CD4-positive, alpha-beta T cell treated with Interferon gamma for 1 hour (primary cell): ENCODE results near the gene SLC36A2.
"Not testable (repeated sequence)": the region's sequence is repeated elsewhere in the genome, so short reads cannot be mapped to it uniquely, and the experiment has no call there.

Experiments used
- DNase-seq: peaks from one replicate; pipeline ENCODE4 v3.0.0-alpha.2; 2020

The SLC36A2 gene

DNA sequence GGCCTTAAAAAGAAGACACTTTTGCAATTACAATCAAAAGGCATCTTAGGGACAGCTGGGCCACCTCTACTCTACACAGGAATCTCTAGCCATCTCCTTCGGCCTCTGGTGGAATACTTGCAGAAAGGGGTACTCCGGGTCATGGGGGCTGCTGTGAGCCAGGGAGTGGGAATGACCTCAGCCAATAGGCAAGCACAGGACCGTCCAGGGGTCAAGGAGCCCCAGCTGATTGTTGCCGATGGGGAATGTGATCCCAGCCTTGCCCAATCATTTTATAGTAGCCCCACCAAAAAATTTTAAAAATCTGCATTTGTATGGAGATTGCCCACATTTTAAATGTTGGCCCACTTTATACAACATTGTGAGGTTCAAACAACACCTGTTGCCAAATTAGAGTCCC lies 26.9 kb downstream of the SLC36A2 start:
- no peak for DNase-seq

DNA sequence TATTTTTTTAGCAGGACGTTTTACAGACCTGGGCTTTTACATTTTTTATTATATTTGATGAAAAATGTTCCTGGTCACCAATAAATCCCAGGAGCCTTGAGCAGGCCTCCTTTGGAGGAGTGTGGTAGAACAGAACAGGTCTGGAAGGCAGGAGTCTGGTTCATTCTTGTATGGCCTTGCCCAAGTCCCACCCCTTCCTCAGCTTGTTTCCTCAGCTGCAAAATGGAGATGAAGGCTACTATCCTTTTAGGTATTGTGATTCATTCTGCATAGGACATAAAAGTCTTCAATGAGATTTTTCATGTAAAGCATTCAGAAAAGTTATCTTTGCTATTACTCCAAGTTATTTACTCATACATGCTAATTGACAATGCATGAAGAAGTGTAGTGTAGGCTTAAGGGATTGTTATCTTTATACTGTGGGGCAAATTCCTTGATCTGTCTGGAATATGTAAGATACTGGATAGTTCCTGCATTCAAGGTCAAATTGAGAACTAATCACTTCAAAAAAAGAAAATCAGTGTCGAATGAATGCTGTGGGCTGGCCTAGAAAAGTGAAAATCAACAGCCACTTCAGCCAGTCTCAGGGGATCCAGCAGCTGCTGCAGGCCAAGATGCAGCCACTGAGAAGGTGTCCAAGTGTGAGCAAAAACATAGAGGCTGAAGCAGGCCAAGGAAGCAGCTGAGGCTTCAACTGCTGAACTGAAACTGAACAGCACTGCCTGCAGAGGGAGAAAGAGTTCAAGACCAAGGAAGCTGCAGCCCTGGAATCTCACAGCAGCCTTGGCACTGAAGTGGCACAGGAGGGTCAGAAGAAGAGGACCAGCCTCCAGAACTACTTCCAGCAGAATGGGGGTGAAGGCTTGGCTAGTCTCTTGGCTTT lies 28.3 kb downstream of the SLC36A2 start:
- no peak for DNase-seq

DNA sequence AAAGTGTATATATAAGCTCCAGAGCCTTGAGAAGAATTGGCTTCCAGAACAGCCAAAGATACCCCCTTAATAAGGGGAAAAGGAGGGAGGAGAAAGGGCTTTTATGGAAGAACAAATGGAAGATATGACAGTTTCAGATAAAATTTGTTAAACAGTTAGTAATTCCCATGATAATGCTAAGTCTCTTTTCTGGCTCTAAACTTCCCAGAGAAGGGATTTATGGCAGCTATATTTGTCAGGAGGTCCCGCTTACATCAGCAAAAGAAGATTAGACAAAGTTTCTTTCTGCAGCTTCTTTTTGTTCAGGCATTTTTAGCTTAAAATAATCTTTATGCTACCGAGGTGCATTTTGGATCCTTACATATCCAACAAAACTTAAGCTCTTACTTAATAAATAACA lies 29.5 kb downstream of the SLC36A2 start:
- DNase-seq = no peak

DNA sequence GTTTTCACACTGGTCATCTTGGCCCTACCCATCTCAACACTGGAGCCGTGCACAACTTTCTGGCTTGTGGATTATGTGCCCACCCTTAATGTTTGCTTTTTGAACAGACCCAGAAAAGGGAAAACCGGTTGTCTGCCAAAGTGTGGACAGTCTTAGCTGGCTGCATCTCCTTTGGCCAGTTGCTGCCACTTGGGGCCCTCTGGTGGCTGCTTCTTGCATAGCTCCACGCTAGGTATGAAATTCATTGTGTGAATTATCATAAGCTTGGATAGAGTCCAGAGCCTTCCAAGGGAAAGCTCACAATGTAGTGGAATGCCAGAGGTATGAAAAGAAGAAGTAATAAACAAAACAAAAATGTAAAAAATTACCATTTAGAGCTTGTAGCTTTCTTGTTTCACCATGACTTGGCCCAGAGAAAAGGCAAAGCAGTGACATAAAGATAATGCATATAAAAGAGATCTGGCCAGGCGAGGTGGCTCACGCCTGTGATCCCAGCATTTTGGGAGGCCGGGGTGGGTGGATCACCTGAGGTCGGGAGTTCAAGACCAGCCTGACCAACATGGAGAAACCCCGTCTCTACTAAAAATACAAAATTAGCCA lies 31.3 kb downstream of the SLC36A2 start:
- DNase-seq = peak; percentile 33

DNA sequence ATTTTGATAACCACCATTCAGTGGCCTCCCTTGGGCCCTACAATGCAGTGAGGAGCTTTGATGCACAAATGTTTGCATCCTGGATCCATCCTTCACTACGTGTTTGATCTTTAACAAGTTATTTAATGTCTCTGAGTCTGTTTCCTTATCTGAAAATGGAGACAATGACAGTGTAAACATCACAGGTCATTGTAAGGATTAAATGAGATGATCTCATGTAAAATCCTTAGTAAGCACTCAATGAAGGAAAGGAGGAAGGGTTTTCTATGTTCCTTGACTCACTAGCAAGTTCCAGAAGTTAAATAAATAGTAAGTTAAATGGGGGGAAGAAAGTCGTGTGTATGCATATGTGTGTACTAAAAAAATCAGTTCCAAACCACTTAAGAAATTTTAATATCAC lies 34.0 kb downstream of the SLC36A2 start:
- DNase-seq = no peak

DNA sequence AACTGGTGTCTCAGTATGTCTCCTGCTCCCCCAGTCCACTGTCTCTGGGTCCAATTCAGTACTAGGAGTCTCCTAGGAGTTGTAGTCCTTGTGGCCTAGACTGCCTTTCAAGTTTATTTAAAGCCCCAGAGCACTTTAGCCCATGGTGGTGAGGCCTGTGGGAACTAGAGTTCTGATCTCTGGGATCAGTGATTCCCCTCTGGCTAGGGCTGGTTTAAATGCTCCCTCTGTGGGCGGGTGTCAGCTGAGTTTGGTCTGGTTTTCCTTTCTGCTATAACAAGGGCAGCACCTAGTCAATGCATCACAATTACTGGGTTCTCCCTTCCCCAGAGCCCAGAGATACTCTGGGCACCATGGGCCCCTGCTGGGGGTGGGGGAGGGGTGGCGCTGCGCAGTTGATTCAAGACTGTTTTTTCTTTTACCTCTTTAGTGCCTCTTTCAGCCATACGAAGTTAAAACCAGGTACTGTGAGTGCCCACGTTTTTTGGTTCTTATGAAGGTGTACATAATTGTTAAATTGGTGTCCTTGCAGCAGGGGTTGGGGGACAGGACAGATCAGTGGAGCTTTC lies 34.5 kb downstream of the SLC36A2 start:
- no peak for DNase-seq

DNA sequence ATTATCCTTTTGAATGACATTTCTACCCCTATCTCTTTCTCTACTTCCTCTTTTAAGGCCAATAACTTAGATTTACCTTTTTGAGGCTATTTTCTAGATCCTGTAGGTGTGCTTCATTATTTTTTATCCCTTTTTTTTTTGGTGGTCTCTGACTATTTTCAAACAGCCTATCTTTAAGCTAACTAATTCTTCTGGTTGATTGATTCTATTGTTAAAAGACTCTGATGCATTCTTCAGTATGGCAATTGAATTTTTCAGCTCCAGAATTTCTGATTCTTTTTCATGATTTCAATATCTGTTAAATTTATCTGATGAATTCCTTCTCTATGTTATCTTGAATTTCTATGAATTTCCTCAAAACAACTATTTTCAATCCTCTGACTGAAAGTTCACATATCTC lies 36.4 kb downstream of the SLC36A2 start:
- DNase-seq = no peak

DNA sequence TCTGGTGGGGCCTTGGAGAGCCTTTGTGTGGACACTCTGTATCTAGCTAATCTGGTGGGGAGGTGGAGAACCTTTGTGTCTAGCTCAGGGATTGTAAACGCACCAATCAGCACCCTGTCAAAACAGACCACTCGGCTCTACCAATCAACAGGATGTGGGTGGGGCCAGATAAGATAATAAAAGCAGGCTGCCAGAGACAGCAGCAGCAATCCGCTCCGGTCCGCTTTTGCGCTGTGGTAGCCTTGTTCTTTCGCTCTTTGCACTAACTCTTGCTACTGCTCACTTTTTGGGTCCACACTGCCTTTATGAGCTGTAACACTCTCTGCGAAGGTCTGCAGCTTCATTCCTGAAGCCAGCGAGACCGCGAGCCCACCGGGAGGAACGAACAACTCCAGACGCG lies 37.5 kb downstream of the SLC36A2 start:
- not testable (repeated sequence) for DNase-seq

DNA sequence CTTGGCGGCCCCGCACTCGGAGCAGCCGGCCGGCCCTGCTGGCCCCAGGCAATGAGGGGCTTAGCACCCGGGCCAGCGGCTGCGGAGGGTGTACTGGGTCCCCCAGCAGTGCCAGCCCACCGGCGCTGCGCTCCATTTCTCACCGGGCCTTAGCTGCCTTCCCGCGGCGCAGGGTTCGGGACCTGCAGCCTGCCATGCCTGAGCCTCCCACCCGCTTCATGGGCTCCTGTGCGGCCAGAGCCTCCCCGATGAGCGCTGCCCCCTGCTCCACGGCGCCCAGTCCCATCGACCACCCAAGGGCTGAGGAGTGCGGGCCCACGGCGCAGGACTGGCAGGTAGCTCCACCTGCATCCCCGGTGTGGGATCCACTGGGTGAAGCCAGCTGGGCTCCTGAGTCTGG lies 38.1 kb downstream of the SLC36A2 start:
- not testable (repeated sequence) for DNase-seq

DNA sequence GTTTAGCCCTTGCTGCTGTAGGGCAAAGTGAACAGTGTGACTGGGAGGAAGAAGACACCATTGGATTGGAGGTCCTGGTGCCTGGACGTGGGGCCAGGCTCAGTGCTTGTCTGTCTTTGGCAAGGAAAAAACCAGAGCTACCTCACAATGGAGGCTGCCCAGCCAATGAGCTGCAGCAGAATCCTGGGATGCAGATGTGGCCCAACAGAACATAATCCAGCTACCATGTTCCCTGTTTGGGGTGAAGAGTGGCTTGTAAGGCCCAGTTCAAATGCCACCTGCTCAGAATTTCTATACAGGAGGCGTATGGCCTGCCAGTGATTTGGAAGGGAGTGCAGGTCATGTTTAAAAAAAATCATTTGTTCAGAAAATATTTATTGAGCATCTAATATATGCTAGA lies 43.7 kb downstream of the SLC36A2 start, which contains the start of gene SLC36A3:
TSS of gene SLC36A3 (minus strand) at position 101 of the 400 bp plus-strand sequence. CDS start 412 bp downstream, outside the sequence.
- no peak for DNase-seq

DNA sequence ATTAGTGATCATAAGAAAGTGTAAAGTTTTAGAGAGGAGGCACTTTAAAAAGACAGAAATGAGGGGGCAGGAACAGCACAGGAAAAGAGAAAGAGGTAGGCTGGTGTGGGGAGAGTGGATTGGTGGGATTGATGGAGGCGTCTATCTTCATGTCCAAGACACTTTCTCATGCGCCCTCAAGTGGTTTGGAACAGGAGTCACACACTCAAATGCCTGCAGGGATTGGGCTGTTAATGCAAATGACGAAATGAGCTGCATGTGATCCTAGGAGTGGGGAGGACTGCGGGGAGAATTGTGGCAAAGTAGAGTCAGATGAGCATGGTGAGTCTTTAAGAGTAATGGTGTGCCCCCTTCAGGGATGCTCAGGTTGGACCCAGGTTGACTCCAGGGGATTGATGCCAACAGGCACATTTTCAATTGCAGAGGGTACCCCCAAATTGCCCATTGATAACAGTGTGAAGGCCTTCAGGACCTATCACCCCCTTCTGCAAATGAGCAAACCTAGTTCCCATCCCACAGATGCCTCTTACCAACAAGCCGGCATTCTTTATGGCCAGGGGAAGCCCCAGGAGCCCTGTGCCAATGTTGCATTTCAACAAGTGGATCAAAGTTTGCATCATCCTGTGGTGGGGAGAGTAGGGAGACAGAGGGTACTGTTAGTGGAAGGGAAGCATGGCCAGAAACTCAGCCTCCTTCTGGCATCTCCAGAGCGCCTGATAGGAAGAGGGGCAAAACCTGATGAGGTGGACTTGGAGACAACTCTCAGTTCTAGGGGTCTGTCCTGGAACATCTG lies 49.1 kb downstream of the SLC36A2 start:
- no peak for DNase-seq

DNA sequence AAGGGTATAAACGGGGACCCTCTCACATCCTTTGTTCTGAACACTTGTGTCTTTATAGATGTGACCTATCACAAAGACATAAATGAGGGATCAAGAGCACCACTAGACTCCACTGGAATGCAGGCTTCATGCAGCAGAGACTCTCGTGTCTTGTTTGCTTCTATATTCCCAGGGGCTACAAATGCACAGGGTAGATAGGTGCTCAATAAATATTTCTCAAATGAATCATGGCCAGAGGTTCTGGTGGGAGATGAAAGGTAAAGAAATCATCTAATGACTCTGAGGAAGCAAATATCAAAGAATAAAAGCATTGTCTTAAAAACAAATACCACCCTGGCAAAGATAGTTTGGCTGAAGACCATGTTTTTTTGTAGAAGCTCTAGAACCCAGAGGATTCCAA lies 50.4 kb downstream of the SLC36A2 start:
- no peak for DNase-seq

DNA sequence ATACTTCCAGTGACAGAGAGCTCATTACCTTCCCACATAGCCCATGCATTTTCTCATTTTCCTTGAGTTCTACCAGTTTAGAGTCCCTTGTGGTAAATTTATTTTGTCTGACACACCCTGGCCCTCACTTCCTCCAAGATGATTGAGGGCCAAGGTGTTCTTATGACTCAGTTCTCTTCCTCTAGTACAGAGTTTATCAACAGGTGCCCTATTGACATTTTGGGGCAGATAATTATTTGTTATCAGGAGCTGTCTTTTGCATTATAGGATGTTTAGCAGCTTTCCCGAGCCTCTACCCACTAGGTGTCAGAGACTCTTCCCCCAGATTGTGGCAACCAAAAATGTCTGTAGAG lies 50.9 kb downstream of the SLC36A2 start:
- DNase-seq = no peak

DNA sequence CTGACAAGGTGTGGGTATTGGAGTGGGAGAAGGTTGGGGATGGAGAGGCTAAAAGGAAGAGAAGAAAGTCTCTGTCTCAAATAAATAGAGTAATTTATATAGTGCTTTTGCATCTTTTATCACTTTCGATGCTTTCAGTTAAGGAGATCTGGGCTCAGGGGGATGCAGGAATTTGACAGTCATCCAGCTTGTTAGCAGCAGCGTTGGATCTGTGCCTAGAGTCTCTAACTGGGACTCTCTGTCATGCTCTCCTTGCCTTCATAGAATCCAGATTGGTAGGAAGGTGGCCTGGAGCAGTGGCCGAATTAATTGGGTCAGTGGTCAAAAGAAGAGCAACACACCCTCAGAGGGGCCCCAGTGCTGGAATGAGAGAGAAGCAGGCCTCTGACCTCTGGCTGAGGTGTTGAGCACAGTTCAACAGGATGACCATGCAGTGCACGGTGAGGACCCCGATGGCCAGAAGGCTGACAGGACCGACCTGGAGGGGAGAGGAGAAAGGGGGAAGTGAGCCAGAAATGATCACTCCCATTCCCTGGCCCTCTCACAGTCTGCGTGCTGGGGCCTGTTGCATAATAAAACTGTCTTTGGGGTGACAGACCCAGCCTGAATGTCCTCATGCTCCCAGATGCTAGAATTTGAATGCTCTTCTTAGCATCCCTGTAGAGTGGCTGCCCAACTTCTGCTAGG lies 51.4 kb downstream of the SLC36A2 start:
- no peak for DNase-seq

DNA sequence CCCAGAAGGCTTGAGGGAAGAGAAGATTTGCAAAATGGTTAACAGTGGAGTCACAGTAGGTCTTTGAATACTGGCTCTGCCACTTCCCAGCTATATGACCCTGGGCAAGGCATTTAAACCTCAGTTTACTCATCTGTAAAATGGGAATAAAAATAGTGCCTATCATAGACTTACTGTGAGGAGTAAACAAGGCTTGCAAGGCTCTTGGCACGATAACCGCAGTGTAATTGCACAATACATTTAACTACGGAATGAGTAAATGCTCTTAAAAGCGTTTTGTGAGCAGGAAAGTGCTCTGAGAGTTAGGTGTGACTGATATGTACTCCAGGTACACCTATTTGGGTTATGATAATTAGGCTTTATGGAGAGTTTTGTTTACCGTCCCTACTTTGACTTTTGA lies 52.2 kb downstream of the SLC36A2 start:
- DNase-seq = no peak

DNA sequence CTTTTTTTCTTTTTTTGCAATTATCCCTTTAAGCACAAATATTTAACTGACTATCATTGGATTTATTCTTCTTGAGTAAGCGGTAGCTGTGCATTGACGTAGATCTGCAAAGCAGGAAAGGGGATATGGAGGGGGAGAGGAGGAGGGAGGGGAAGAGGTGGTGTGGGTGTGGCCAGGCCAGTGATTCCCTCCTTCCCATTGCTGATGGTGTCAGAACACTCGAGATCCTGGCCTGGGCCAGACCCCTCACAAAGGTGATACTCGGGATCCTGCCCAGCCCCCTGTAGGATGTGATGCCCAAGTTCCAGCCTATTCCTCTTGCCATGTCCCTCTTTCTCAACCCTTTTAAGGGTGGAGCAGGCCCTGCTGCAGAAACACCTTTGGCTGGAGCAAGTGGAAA lies 53.7 kb downstream of the SLC36A2 start:
- no peak for DNase-seq

DNA sequence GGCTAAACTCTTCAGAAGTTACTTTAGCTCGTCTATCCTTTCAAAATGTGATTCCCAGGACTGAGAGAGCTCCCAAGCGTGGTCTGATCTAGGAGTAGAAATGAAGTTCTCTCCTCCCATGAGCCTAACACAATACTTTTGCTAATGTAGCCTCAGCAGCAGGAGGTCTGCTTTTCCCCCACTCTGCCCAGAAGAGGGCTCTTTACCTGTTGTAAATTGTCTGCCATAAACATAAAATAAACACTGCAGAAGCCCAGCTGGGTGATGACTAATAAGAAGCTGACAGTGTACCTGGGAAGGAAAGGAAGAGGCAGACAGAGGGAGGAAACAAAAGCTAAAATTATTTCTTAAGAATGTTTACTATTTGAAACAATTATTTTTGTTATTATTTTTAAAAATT lies 59.2 kb downstream of the SLC36A2 start:
- no peak for DNase-seq

DNA sequence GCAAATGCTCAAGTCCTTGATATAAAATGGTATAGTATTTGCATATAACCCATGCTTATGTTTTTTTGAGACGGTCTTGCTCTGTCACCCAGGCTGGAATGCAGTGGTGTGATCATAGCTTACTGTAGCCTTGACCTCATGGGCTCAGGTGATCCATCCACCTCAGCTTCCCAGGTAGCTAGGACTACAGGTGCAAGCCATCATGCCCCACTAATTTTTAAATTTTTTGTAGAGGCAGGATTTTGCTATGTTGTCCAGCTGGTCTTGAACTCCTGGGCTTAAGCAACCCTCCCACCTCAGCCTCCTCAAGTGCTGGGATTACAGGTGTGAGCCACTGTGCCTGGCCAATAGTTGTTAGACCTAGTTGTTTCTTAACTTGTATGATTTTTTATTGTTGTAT lies 61.1 kb downstream of the SLC36A2 start:
- DNase-seq = no peak

DNA sequence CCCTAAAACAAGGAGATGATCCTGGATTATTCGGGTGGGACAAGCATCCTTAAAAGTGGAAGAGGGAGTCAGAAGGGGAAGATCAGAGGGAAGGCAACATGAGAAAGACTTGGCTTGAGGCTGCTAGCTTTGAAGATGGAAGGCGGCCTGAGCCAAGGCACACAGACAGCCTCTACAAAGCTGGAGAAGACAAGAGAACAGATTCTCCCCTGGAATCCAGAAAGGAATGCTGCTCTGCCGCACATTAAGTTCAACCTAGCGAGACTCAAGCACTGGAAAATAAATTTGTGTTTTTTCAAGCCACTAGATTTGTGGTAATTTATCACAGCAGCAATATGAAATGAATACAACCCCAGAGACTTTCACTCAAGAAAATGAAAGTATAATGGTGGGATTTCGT lies 61.7 kb downstream of the SLC36A2 start:
- DNase-seq = no peak

DNA sequence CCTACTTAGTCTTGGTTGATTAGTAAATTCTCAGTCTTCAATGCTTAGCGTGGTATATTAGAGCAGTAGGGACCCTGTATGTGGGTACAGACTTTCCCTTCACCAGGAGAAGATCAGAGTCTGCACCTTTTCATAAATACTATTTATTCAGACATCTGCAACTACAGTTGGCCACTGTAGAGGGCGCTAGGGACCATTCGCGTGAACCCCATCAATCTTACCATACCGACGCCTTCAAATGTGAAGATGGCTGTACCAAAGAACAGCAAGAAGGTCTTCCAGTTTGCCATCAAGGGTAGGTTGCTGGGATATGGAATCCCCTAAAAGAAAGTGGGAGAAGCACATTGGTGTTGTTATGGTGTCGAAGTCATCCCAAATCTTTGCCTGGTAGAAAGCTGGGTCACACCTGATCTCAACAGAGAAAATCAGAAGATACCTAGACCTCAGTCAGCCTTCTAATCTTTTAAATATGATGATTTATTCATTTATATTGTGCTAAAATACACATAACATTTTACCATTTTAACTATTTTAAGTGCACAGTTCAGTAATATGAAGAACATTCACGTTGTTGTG lies 62.9 kb downstream of the SLC36A2 start:
- DNase-seq = no peak

DNA sequence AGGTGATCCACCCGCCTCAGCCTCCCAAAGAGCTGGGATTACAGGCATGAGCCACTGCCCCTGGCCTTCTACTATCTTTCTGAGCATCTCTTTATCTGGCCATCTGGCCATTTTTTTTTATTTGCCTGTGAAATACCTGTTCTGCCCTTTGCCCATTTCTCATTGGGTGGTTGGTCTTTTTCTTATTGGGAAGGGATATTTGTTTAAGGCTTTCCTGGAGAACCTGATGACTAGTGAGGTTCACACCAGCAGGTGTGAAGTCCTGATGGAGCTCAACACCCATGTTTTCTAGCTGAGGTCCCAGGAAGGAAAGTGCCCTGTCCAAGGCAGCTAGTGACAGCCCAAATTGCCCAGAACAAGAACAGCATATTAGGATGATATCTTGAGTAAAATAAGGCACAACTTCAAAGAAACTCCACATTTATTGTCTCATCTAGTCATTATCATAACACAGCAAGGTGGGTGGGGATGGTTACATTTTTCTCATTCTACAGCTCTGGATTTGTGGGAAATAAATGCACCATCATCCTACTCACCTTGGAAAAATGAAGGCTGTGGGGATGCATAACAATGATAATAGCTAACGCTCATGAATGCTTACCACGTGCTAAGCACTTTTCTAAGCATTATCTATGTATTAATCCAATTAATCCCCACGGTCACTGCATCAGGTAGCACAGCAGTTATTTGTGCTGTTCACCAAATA lies 64.1 kb downstream of the SLC36A2 start:
- DNase-seq = no peak
